Hepatocyte (in vitro differentiated cells): Measurements from ENCODE around the gene TPPP2. TPM values are rescaled to one million over a fixed set of nuclear protein-coding genes. Genes with fewer than 3 reads are reported as not detected.
A peak's percentile ranks its signal among the peaks of the same experiment; 100 is the strongest.

Source experiments
- DNase-seq: peaks from one replicate; pipeline ENCODE4 v3.0.0-alpha.2; 2016; ENCODE audit warnings: low spot score
- H2AFZ ChIP-seq: fragments of 200-600 bp; sonication (generic); 2 replicates; pipeline ENCODE4 v1.6.0; 2016; ENCODE audit warnings: antibody characterized with exemption, mild to moderate bottlenecking
- H3K27ac ChIP-seq: fragments of 200-600 bp; sonication (generic); 2 replicates; pipeline ENCODE4 v1.5.1; 2016; ENCODE audit warnings: mild to moderate bottlenecking
- H3K27me3 ChIP-seq: fragments of 200-600 bp; sonication (generic); 2 replicates; pipeline ENCODE4 v1.6.1; 2016
- H3K36me3 ChIP-seq: fragments of 200-600 bp; sonication (generic); replicated peaks from 2 replicates; pipeline ENCODE4 v1.5.1; 2016; ENCODE audit warnings: low read depth; ENCODE audit not compliant: insufficient read depth
- H3K4me1 ChIP-seq: fragments of 200-600 bp; sonication (generic); 2 replicates; pipeline ENCODE4 v1.5.1; 2016; ENCODE audit warnings: mild to moderate bottlenecking, moderate library complexity; ENCODE audit not compliant: insufficient read depth
- H3K4me2 ChIP-seq: fragments of 200-600 bp; sonication (generic); 2 replicates; pipeline ENCODE4 v1.6.0; 2016
- H3K4me3 ChIP-seq: fragments of 200-600 bp; sonication (generic); 2 replicates; pipeline ENCODE4 v1.5.1; 2016; ENCODE audit warnings: mild to moderate bottlenecking
- H3K79me2 ChIP-seq: fragments of 200-600 bp; sonication (generic); 2 replicates; pipeline ENCODE4 v1.6.0; 2017; ENCODE audit warnings: mild to moderate bottlenecking
- H3K9me2 ChIP-seq: fragments of 200-600 bp; sonication (generic); replicated peaks from 2 replicates; pipeline ENCODE4 v1.6.0; 2017; ENCODE audit warnings: mild to moderate bottlenecking; ENCODE audit not compliant: insufficient read depth
- H3K9me3 ChIP-seq: fragments of 200-600 bp; sonication (generic); 2 replicates; pipeline ENCODE4 v1.5.1; 2016; ENCODE audit warnings: low read depth, mild to moderate bottlenecking
- H4K20me1 ChIP-seq: fragments of 200-600 bp; sonication (generic); 2 replicates; pipeline ENCODE4 v1.6.0; 2016; ENCODE audit warnings: mild to moderate bottlenecking; ENCODE audit not compliant: insufficient read depth, poor library complexity, severe bottlenecking
- EZH2 ChIP-seq: fragments of 200-600 bp; sonication (generic); IDR thresholded peaks from 2 replicates; pipeline ENCODE4 v1.6.1; 2016; ENCODE audit warnings: antibody characterized with exemption, mild to moderate bottlenecking, borderline replicate concordance
- EZH2phosphoT487 ChIP-seq: fragments of 200-600 bp; sonication (generic); IDR thresholded peaks from one replicate; pipeline ENCODE4 v1.6.1; 2018; ENCODE audit warnings: antibody characterized with exemption, mild to moderate bottlenecking, low read depth, moderate library complexity; ENCODE audit not compliant: unreplicated experiment, severe bottlenecking
- WGBS: methylation state at CpG from one replicate; pipeline ENCODE4 v1.1.6; 2016; ENCODE audit warnings: low lambda C conversion rate; ENCODE audit errors: missing lambda C conversion rate; 5-methylcytosine and 5-hydroxymethylcytosine counted together
- polyA plus RNA-seq: library from polyadenylated mRNA; unstranded; fragments of >200 nt; fragmentation: Nextera tagmentation; extraction: Ambion mirVana; gene quantifications from 2 replicates; pipeline ENCODE4 v1.2.1, GENCODE V29; 2016
- total RNA-seq: library from RNA; depleted of rRNA; stranded (reverse); fragments of >200 nt; gene quantifications from 2 replicates; pipeline ENCODE4 v1.2.3, GENCODE V29; 2014
- TF ChIP-seq, protein P1 (sequence below): fragments of 200-600 bp; sonication (generic); IDR thresholded peaks from 2 replicates; pipeline ENCODE4 v1.5.1; 2016; ENCODE audit warnings: antibody characterized with exemption, mild to moderate bottlenecking; ENCODE audit not compliant: poor library complexity

The TPPP2 gene
- total and polyA plus RNA-seq, 2 experiments from 2014 or later: not detected

DNA sequence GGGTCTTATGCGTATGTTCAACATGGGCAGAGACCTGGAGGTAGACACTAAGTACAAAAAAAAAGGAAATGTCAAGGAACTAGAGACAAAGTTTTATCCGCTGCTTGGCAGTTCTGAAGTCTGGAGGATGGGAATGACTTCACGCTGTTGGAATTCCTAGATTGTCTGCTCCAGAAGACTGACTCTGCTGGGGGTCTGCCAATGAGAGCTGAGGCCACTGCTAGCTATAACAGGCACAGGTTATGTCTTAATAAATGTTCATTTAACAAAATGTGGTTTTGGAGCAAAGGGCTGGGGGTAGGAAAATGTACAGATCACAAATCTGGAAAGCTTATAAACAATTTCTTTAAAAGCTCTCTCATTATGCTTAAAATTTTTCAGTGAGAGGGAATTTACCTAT lies 33.5 kb downstream of the TPPP2 start:
- Histone ChIP-seq H3K9me3 (no peaks in the 10 kb centered on the region), H3K9me2 (no peaks in the 10 kb centered on the region), H3K4me2 (no peak overlapping the region), H3K27me3 (no peaks in the 10 kb centered on the region), H3K4me3 (no peak overlapping the region), H3K27ac (peak overlapping the region; percentile 45), H3K36me3 (no peaks in the 10 kb centered on the region), H2AFZ (no peak overlapping the region), H3K4me1 (peaks cover 16% of the 10 kb centered on the region), H4K20me1 (no peaks in the 10 kb centered on the region), H3K79me2 (no peaks in the 10 kb centered on the region)
- no peak for TF ChIP-seq EZH2
- TF ChIP-seq EZH2phosphoT487: no peak
- 49% methylated on average over 3 of the region's 3 CpGs for WGBS
- DNase-seq: no peak

DNA sequence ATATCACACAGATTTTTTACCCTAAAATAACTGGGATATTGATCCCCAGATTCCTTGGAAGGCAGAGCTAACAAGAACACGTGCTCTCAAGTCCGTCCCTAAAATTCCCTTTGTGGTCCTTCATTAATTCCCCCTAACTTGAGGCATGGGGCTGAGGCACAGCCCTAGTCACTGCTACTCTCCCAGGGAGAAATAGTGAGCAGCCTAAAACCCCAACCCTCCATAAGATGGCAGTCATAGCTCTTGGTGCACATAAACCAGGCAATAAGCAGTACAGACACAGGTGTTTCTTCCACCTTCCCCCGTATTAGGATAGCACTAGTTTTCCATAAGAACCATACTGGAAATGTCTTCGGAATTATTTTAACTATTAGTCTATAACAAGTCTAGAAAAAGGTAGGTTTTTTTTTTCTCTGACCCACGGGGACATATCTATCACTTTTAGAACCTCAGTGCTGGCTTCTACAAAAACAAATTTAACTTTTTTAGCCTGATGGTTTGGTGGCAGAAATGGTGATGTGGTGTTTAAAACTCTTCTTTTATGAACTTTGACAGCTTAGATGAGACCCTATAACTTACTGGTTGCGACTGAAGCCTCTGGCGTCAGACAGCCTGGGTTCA lies 37.0 kb downstream of the TPPP2 start:
- Histone ChIP-seq H3K79me2 (peaks cover 3% of the 10 kb centered on the region), H3K4me1 (peaks cover 19% of the 10 kb centered on the region), H3K4me3 (no peak overlapping the region), H3K4me2 (no peak overlapping the region), H3K9me2 (no peaks in the 10 kb centered on the region), H3K27ac (no peak overlapping the region), H3K9me3 (no peaks in the 10 kb centered on the region), H3K27me3 (no peaks in the 10 kb centered on the region), H4K20me1 (no peaks in the 10 kb centered on the region), H2AFZ (no peak overlapping the region), H3K36me3 (no peaks in the 10 kb centered on the region)
- no peak for DNase-seq
- TF ChIP-seq EZH2: no peak
- TF ChIP-seq, protein P1, sequence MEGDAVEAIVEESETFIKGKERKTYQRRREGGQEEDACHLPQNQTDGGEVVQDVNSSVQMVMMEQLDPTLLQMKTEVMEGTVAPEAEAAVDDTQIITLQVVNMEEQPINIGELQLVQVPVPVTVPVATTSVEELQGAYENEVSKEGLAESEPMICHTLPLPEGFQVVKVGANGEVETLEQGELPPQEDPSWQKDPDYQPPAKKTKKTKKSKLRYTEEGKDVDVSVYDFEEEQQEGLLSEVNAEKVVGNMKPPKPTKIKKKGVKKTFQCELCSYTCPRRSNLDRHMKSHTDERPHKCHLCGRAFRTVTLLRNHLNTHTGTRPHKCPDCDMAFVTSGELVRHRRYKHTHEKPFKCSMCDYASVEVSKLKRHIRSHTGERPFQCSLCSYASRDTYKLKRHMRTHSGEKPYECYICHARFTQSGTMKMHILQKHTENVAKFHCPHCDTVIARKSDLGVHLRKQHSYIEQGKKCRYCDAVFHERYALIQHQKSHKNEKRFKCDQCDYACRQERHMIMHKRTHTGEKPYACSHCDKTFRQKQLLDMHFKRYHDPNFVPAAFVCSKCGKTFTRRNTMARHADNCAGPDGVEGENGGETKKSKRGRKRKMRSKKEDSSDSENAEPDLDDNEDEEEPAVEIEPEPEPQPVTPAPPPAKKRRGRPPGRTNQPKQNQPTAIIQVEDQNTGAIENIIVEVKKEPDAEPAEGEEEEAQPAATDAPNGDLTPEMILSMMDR: peak; percentile 19
- 76% methylated on average over 7 of the region's 7 CpGs for WGBS

GRCh38 chr14:21068521-21069387 lies 38.7 kb downstream of the TPPP2 start:
- peaks cover 4% of the 10 kb centered on the region for H4K20me1 ChIP-seq
- 7% methylated on average over 42 of the region's 45 CpGs for WGBS
- peak; percentile 80 for DNase-seq
- H3K9me3 ChIP-seq: no peaks in the 10 kb centered on the region
- peaks cover 19% of the 10 kb centered on the region for H3K79me2 ChIP-seq
- peaks cover 16% of the 10 kb centered on the region for H3K4me1 ChIP-seq
- no peaks in the 10 kb centered on the region for H3K9me2 ChIP-seq
- peak overlapping the region; percentile 92 for H3K4me2 ChIP-seq
- no peaks in the 10 kb centered on the region for H3K27me3 ChIP-seq
- peak overlapping the region; percentile 99 for H3K4me3 ChIP-seq
- TF ChIP-seq, protein P1: peak; percentile 55
- TF ChIP-seq EZH2: no peak
- H2AFZ ChIP-seq: peak overlapping the region; percentile 93
- H3K27ac ChIP-seq: peak overlapping the region; percentile 96
- no peaks in the 10 kb centered on the region for H3K36me3 ChIP-seq
